ENCODE data around the gene MYEOV.

Gene MYEOV

DNA sequence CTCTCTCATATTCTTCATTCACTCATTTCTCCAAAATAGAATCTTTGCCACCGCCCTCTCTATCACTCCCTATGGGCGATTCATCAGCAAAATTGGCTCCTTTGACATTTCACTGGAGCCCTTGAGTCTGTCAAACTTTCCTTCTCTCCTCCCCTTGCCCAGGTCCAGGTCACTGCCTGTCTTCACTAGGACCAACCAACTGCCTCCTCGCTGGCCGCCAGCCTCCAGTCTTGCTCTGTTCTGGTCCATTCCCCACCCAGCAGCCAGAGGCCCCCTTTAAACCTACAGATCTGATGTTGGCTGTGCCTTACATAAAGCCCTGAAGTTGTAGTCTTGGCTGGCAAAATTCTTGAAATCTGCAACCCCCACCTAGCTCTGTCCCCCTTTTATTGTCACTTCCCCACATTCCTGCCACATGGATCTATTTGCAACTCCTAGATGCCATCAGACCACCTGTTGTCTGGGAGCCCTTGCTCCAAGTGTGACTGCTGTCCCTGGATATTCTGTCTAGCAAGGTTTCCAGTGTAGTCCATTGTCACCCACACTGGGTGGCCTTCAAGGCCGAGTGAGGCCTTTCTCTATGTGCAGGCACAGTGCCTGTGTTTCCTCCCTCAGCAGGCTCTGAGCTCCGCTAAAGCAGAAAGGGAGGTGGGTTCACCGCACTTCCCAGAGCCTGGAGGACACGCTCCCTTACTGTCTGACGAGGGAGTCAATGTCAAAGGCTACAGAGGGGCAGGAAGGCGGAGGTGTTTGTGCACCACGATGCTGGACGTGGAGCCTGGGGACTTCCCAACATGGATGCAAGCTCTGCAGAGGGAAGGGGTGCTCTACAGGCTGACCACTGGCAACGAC lies 25.5 kb downstream of the MYEOV start:
- peaks cover 31% of the 10 kb centered on the region for H3K4me1 ChIP-seq (ENCODE audit: control insufficient read depth, insufficient read depth, low read length, poor library complexity, severe bottlenecking)
- WGBS, 2 experiments (ENCODE audit: insufficient coverage in 2 of 2), result 85 to 91% methylated on average over 13 of the region's 13 CpGs

DNA sequence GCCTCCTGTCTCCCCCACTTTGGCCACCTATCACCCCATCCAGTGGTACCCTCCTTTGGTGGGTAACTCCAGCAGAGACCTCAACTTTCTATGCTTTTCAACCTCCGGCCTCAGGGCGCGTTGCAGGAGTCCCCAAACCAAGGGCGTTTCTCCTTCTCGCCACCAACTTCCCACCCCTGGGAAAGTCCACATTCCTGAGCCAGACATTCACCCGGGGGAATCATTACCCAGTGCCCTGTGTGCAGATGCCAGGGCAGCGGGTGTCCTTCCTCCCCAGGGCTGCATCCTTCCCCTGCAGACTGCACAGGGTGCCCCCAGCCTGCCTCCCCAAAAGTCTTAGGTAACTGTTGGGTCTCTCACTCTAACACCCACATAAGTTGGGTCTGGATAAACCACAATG lies 26.4 kb downstream of the MYEOV start:
- no peak overlapping the region for H3K27ac ChIP-seq (ENCODE audit: low read depth, low read length, severe bottlenecking)
- H3K4me3 ChIP-seq (ENCODE audit: extremely low read depth, insufficient read depth, low read length, poor library complexity, severe bottlenecking), result no peak overlapping the region
- no peaks in the 10 kb centered on the region for H3K36me3 ChIP-seq (ENCODE audit: control insufficient read depth, insufficient read depth, low read length)
- 87 to 94% methylated on average over 4 to 7 of the region's 7 CpGs for WGBS, 2 experiments (ENCODE audit: insufficient coverage in 2 of 2)
- H3K4me1 ChIP-seq (ENCODE audit: control insufficient read depth, insufficient read depth, low read length, poor library complexity, severe bottlenecking), result peaks cover 31% of the 10 kb centered on the region
- peaks cover 14% of the 10 kb centered on the region for H3K9me3 ChIP-seq (ENCODE audit: control insufficient read depth, low read length)

More for the DNA sequence above, 25.5 kb downstream of the MYEOV start:
- no peak overlapping the region for H3K27ac ChIP-seq (ENCODE audit: low read depth, low read length, severe bottlenecking)
- no peaks in the 10 kb centered on the region for H3K36me3 ChIP-seq (ENCODE audit: control insufficient read depth, insufficient read depth, low read length)
- peaks cover 10% of the 10 kb centered on the region for H3K9me3 ChIP-seq (ENCODE audit: control insufficient read depth, low read length)
- no peak overlapping the region for H3K4me3 ChIP-seq (ENCODE audit: extremely low read depth, insufficient read depth, low read length, poor library complexity, severe bottlenecking)

DNA sequence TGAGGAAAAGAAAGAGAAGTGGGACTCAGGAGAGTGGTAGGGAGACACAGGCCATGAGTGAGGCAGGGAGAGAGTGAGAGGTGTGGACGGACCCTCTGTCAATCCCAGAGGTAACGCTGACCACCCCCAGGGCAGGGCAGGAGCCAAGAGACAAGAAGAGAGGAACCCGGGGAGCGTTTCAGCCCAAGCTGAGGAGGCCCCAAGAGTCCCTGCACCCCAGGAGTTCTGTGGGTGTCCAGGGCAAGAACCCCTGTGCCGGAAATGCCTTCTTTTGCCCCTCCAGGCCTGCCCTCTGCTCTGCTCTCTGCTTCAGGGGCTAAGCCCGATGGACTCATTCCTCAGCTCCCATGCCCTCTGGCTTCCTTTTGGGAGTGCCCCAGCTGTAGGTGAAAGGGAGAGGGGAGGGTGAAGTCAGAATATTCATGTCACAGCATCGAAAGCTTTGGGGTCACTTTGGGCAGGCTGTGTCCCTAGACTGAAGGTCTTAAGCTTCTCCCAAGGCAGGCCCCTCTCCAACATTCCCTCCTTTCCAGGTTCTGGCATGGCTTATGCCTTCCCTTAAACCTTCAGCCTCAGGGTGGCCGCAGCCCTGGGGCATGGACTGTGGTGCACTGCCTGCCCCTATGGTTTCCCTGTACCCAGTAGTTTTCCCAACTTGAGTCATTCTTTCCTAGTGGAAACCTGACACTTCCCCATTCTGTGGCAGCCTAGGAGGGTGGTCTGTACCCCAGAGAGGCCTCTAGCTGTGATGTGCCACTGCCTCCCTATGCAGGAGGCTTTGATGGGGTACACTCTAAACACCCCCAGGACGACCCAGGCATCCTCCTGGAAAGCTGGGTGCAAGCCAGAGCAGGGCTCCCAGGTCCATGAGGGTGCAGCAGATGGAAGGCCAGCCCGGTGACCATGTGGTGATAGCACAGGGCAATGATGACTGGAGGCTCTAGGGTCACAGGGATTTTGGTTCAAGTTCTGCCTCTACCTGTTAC lies 27.1 kb downstream of the MYEOV start:
- peak overlapping the region; percentile 93 for H3K27ac ChIP-seq (ENCODE audit: low read depth, low read length, severe bottlenecking)
- no peak overlapping the region for H3K4me3 ChIP-seq (ENCODE audit: extremely low read depth, insufficient read depth, low read length, poor library complexity, severe bottlenecking)
- H3K9me3 ChIP-seq (ENCODE audit: control insufficient read depth, low read length), result peaks cover 14% of the 10 kb centered on the region
- WGBS, 2 experiments (ENCODE audit: insufficient coverage in 2 of 2), result 77 to 81% methylated on average over 6 to 10 of the region's 10 CpGs
- H3K36me3 ChIP-seq (ENCODE audit: control insufficient read depth, insufficient read depth, low read length), result no peaks in the 10 kb centered on the region
- peaks cover 31% of the 10 kb centered on the region for H3K4me1 ChIP-seq (ENCODE audit: control insufficient read depth, insufficient read depth, low read length, poor library complexity, severe bottlenecking)

- WGBS, 2 experiments (ENCODE audit: insufficient coverage in 2 of 2), result 80 to 84% methylated on average over 5 of the region's 5 CpGs
- Histone ChIP-seq H3K27ac (ENCODE audit: low read depth, low read length, severe bottlenecking) (peak overlapping the region; percentile 93), H3K36me3 (ENCODE audit: control insufficient read depth, insufficient read depth, low read length) (no peaks in the 10 kb centered on the region), H3K4me1 (ENCODE audit: control insufficient read depth, insufficient read depth, low read length, poor library complexity, severe bottlenecking) (peaks cover 30% of the 10 kb centered on the region), H3K9me3 (ENCODE audit: control insufficient read depth, low read length) (peaks cover 14% of the 10 kb centered on the region), H3K4me3 (ENCODE audit: extremely low read depth, insufficient read depth, low read length, poor library complexity, severe bottlenecking) (no peak overlapping the region)
These were observed 28.0 kb downstream of the MYEOV start for GRCh38 chr11:69321877-69322361.

GRCh38 chr11:69325446-69325845 lies 31.5 kb downstream of the MYEOV start:
- Histone ChIP-seq H3K9me3 (ENCODE audit: control insufficient read depth, low read length) (peaks cover 14% of the 10 kb centered on the region), H3K27ac (ENCODE audit: low read depth, low read length, severe bottlenecking) (no peak overlapping the region), H3K4me3 (ENCODE audit: extremely low read depth, insufficient read depth, low read length, poor library complexity, severe bottlenecking) (no peak overlapping the region), H3K4me1 (ENCODE audit: control insufficient read depth, insufficient read depth, low read length, poor library complexity, severe bottlenecking) (peaks cover 13% of the 10 kb centered on the region), H3K36me3 (ENCODE audit: control insufficient read depth, insufficient read depth, low read length) (no peaks in the 10 kb centered on the region)
- WGBS, 2 experiments (ENCODE audit: insufficient coverage in 2 of 2), result 90 to 93% methylated on average over 7 to 8 of the region's 8 CpGs

DNA sequence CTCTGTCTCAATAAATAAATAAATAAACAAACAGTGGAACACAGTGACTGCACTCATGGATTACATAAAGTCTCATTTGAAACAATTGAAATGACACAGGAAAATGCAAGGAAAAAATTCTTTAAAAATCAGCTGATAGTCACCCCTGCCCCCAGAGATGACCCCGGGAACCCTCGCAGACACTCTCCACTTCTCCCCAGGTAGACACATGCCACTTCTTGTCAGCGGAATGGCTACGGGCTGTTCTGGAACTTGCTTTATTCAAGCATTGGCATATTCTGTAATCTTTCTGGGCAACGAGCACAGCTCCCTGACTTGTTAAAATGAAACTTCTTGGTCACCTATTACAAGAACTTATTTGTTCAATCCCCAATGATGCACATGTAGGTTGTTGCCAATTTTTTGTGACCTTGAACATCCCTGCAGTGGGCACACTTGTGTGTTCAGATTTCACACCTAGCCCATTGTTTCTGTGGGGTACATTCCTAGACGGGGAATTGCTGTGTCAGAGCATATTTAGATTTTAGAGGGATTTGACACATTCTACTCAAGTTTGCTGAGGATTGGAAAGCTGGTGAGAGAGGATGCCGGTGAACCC lies 32.8 kb downstream of the MYEOV start:
- peaks cover under 1% of the 10 kb centered on the region for H3K4me1 ChIP-seq (ENCODE audit: control insufficient read depth, insufficient read depth, low read length, poor library complexity, severe bottlenecking)
- H3K36me3 ChIP-seq (ENCODE audit: control insufficient read depth, insufficient read depth, low read length), result no peaks in the 10 kb centered on the region
- WGBS, 2 experiments (ENCODE audit: insufficient coverage in 2 of 2), result 92 to 94% methylated on average over 6 to 7 of the region's 7 CpGs
- no peak overlapping the region for H3K4me3 ChIP-seq (ENCODE audit: extremely low read depth, insufficient read depth, low read length, poor library complexity, severe bottlenecking)
- peaks cover 14% of the 10 kb centered on the region for H3K9me3 ChIP-seq (ENCODE audit: control insufficient read depth, low read length)
- no peak overlapping the region for H3K27ac ChIP-seq (ENCODE audit: low read depth, low read length, severe bottlenecking)

- no peaks in the 10 kb centered on the region for H3K36me3 ChIP-seq (ENCODE audit: control insufficient read depth, insufficient read depth, low read length)
- peaks cover 14% of the 10 kb centered on the region for H3K9me3 ChIP-seq (ENCODE audit: control insufficient read depth, low read length)
- no peak overlapping the region for H3K27ac ChIP-seq (ENCODE audit: low read depth, low read length, severe bottlenecking)
- 93 to 94% methylated on average over 5 to 6 of the region's 6 CpGs for WGBS, 2 experiments (ENCODE audit: insufficient coverage in 2 of 2)
- no peak overlapping the region for H3K4me3 ChIP-seq (ENCODE audit: extremely low read depth, insufficient read depth, low read length, poor library complexity, severe bottlenecking)
- no peaks in the 10 kb centered on the region for H3K4me1 ChIP-seq (ENCODE audit: control insufficient read depth, insufficient read depth, low read length, poor library complexity, severe bottlenecking)
These were observed 33.8 kb downstream of the MYEOV start for GRCh38 chr11:69327741-69328191.

- H3K27ac ChIP-seq (ENCODE audit: low read depth, low read length, severe bottlenecking), result no peak overlapping the region
- no peak overlapping the region for H3K4me3 ChIP-seq (ENCODE audit: extremely low read depth, insufficient read depth, low read length, poor library complexity, severe bottlenecking)
- H3K9me3 ChIP-seq (ENCODE audit: control insufficient read depth, low read length), result peaks cover 10% of the 10 kb centered on the region
- no peaks in the 10 kb centered on the region for H3K4me1 ChIP-seq (ENCODE audit: control insufficient read depth, insufficient read depth, low read length, poor library complexity, severe bottlenecking)
- whole genome bisulfite sequencing, 2 experiments (ENCODE audit: insufficient coverage in 2 of 2), result 93 to 94% methylated on average over 5 of the region's 8 CpGs
- no peaks in the 10 kb centered on the region for H3K36me3 ChIP-seq (ENCODE audit: control insufficient read depth, insufficient read depth, low read length)
These were observed 34.3 kb downstream of the MYEOV start for GRCh38 chr11:69328231-69328630.

DNA sequence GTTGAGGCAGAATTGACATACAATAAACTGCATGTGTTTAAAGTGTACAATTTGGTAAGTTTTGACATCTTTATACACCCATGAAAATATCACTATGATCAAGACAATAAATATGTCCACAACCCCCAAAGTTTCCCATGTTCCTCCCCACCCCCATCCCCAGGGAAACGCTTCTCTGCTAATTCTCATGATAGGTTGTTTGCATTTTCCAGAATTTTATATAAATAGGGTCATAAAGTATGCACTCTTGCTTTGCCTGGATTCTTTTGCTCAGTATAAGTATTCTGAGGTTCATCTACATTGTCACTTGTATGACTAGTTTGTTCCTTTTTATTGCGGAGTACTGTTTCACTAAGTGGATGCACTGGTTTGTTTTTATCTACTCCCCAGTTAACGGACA lies 35.6 kb downstream of the MYEOV start:
- WGBS, 2 experiments (ENCODE audit: insufficient coverage in 2 of 2), result 100% methylated on average over 1 of the region's 3 CpGs
- Histone ChIP-seq H3K36me3 (ENCODE audit: control insufficient read depth, insufficient read depth, low read length) (no peaks in the 10 kb centered on the region), H3K4me3 (ENCODE audit: extremely low read depth, insufficient read depth, low read length, poor library complexity, severe bottlenecking) (no peak overlapping the region), H3K27ac (ENCODE audit: low read depth, low read length, severe bottlenecking) (no peak overlapping the region), H3K9me3 (ENCODE audit: control insufficient read depth, low read length) (peaks cover 2% of the 10 kb centered on the region), H3K4me1 (ENCODE audit: control insufficient read depth, insufficient read depth, low read length, poor library complexity, severe bottlenecking) (no peaks in the 10 kb centered on the region)

DNA sequence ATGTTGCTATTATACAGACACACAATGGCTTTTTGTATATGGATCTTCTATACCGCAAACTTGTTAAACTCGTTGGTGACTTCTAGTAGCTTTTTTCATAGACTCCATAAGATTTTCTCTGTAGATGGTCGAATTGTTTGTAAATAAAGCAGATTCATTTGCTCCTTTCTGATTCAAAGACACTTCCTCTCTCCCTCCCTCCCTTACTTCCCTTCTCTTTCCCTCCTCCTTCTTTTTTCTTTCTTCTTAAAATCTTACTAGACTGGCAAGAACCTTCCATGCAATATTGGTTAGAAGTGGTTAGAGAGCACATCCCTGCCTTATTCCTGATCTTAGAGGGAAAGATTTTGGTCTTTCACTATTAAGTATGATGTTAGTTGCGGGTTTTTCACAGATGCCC lies 36.4 kb downstream of the MYEOV start:
- H3K4me3 ChIP-seq (ENCODE audit: extremely low read depth, insufficient read depth, low read length, poor library complexity, severe bottlenecking), result no peak overlapping the region
- no peak overlapping the region for H3K27ac ChIP-seq (ENCODE audit: low read depth, low read length, severe bottlenecking)
- WGBS, 2 experiments (ENCODE audit: insufficient coverage in 2 of 2), result no CpG with 5 or more reads among the region's 4 CpGs
- no peaks in the 10 kb centered on the region for H3K4me1 ChIP-seq (ENCODE audit: control insufficient read depth, insufficient read depth, low read length, poor library complexity, severe bottlenecking)
- no peaks in the 10 kb centered on the region for H3K9me3 ChIP-seq (ENCODE audit: control insufficient read depth, low read length)
- no peaks in the 10 kb centered on the region for H3K36me3 ChIP-seq (ENCODE audit: control insufficient read depth, insufficient read depth, low read length)
